22Rv1 (cell line): Measurements from ENCODE around the gene NCOR1.

Experiments
- CTCF ChIP-seq: fragments of 450-650 bp; IDR thresholded peaks from 2 replicates; pipeline ENCODE4 v1.5.1; 2017; ENCODE audit warnings: mild to moderate bottlenecking
- ZFX ChIP-seq: fragments of 450-650 bp; IDR thresholded peaks from 2 replicates; pipeline ENCODE4 v1.6.1; 2017; ENCODE audit warnings: antibody characterized with exemption, borderline replicate concordance

GRCh38 chr17:16075949-16076348 lies 139.4 kb downstream of the NCOR1 start:
- no peak for TF ChIP-seq CTCF
- TF ChIP-seq ZFX, result no peak
